HG02610 (cell line): ENCODE measurements around the gene HSPD1.

ENCODE experiments used
- ATAC-seq: cut with Tn5 transposase; IDR thresholded peaks from one replicate; pipeline ENCODE4 v1.9.1; 2021; ENCODE audit warnings: mild to moderate bottlenecking, moderate library complexity; ENCODE audit not compliant: unreplicated experiment

The HSPD1 gene

DNA sequence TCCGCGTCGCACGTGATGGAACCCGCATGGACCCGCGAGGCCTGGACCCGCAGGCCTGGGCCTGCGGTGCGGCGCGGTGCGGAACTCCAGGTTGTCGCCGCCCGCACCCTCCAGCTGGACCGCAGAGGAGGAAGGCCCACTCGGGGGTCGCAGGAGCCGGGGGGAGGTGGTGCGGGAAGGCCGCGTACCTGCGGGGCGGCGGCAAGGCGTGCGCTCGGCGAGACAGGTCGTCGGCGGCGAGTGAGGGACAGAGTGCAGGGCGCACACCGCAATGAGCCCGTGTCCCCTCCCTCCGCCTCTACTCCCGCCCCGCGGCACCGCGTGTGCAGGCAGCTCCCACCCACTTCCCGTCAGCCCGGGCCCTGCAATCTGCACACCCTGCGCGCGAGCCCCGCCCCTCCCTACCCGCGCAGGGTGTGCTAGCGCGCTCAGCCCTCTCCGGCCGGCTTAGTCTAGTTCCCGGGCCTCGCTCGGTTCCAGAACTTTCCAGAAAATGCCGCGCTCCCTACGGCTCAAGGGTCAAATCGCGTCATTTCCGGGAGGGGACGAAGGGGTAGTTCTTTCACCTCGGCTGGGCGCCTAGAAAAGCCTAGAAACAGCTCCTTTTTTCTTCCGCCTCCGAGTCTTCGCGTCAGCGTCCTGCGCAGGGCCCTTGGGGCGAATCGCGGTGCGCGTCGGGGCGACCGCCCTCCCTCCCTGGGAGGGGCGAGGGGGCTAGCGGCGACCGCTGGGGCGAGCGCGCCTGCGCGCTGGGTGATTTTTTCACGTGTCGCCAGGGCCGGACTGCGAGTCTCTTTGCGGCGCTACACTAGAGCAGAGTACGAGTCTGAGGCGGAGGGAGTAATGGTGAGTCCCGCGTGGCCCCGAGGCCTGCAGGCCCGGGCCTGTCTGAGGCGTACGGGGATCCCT is at the start of gene HSPD1, which contains the start of gene HSPE1:
HSPD1 (minus strand) TSS at position 247 of the 909 bp plus-strand sequence. CDS start 992 bp downstream, outside the sequence.
HSPE1 (plus strand) TSS at position 786 of the 909 bp plus-strand sequence; CDS start at position 844, 58 bp downstream.
- ATAC-seq, result peak; percentile 90

DNA sequence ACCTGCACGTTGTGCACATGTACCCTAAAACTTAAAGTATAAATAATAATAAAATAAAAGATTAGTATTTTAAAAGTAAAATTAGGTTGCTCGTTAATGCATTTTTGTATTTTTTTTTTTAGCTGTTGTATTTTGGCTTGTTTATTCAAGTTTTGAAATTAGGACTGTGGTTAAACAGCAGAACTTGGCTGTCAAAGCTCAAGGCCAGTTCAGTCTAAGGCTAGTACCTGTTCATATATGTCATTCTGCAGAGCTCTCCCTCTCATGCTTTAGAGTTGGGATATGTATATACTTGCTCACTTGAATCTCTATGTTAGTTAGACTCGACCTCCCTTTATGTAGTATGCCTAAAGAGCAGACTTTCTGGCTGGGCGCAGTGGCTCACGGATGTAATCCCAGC is 48.9 kb upstream of the HSPD1 start:
- ATAC-seq, result no peak

DNA sequence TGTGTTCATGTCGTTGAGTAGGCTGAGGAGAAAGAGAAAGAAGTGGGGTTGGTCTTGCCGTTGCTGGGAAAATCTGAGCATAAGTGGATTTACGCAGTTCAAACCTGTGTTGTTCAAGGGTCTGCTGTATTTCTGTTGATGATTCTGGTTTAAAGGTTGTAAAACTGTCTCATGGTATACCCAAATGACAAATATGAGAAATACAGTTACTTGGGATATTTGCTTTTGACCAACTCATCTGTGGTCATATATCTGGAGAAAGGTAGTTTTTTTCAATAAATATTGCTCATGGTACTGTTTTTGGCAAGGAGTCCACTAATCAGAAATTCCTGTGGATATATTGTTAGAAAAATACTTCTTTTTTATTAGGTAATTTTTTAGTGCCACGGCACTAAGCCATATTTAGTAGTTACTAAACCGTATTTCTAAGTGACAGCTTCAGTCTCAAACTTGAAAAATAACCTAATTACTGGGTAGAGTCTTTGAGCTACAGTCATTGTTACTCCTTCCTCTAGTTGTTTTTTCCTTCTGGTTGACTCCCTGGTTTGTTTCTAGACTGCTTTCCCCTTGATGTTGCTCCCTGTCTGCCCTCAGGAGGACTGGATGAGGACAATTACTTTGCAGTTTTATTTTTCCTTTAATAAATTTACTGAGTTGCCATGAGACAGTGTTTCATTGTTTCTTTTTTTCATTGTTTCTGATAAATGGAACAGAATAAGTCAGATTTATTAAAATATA is 47.7 kb upstream of the HSPD1 start:
- ATAC-seq, result no peak

DNA sequence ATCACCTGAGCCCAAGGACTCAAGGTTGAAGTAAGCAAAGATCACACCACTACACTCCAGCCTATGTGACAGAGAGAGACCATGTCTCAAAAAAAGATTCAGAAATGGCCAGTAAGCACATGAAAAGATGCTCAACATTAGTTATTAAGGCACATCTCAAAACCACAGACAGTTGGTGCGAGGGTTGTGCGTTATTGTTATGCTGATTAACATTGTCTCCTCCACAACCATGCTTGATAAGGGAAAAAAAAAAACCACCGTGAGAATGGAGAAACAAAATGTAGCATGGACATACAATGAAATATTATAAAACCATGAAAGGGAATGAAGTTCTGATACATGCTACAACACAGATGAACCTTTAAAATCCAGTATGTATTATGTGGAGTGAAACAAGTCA is 43.6 kb upstream of the HSPD1 start:
- ATAC-seq, result no peak

DNA sequence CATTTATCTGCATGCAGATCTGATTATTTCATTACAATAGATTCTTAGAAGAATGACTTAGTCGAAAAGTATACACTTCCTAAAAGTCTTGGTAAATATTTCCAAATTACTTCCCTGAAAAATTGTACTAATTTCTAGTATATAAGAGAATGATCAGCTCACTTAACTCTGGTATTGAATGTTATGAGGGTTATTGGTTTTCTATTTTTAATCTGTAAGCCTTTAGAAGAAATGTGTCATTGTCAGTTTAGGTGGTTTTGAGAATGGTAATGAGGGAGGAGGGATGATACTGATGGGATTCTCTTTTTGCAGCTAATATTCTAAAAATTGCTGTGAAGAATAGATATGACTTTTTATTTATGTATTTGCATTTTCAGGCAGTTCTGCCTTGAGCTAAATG is 40.1 kb upstream of the HSPD1 start:
- no peak for ATAC-seq

DNA sequence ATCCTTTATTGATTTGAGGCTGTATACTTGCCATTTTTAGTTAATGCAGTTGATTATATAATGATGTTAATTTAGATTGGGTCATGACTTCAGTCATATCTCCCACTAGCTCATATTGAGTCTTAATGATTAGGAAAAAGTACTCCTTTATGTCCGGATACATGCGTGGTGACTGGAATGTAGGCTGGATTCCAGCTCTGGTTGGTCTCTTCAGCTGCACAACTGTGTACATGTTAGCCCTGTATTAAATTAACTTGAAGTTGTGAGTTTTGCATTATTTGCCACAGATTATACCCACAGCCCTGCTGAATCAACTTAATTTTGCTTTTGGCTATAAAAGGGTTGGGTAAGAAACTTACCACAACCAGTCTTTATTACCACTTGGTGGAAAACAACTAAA is 38.8 kb upstream of the HSPD1 start:
- no peak for ATAC-seq

DNA sequence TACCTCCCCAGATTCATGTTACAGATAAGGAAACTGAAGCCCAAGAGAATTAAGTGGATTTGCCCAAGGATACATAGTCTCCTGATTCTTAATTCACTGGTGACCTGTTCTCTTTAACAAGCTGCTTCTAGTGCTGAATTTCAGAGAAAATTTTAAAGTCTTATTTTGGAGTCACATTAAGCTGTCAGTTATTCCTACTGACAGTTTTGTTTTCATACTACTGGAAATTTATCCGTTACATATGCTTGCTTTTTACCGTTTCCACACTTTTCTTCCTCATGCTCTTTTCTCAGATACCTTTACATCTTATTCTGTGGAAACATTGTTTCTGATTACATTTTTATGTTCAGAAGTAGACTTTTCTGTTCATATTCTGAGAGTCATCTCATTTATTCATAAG is 17.5 kb upstream of the HSPD1 start:
- no peak for ATAC-seq

DNA sequence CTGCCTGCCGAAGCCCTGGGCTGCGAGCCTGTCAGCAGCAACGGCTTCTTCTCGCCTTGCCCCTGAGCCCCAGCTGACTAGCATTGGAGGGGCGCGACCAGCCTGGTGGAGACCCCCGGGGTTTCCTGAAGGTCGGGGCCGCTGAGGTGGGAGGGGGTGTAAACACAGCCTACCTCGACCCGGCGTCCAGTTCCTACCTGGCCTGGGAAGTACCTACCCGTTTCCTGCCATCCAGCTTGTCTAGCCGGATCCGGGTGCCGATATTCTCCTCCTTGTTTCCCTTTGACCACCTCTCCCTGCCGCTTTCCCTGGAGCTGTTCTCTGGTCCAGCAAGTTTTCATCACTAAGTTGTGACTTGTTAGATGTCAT is 16.7 kb upstream of the HSPD1 start:
- ATAC-seq, result peak; percentile 16

DNA sequence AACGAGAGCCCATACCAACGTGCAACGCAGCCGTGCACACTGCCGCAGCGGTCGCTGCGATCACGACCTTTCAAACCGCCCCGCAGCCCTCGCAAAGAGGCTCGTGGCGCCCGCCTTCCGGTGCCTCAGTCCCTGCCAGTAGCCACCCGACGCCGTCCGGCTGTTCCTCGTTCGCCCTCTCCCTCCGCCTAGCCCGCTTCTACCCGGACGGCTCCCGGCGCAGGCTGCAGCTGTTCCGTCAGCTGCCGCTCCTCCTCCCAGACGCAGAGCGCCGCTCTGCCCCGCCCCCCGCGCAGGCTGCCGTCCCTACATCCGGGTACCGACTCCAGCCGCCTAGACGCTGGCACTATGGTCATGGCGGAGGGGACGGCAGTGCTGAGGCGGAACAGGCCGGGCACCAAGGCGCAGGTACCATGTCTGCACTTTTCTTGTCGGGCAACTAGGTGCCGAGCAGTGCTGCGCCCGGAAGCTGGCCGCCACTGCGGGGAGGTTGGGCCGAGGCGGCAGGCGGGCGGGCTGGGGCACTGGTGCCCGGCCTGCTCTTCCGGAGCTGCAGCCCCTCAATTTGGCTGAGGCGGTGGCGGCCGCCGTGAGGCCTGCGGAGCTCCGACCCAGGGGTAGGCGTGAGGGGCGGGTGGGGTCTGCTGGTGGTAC is 16.2 kb upstream of the HSPD1 start, which contains the start of gene MOB4:
MOB4 (plus strand) TSS at position 328 of the 654 bp plus-strand sequence; CDS start at position 349, 21 bp downstream.
- peak; percentile 94 for ATAC-seq

DNA sequence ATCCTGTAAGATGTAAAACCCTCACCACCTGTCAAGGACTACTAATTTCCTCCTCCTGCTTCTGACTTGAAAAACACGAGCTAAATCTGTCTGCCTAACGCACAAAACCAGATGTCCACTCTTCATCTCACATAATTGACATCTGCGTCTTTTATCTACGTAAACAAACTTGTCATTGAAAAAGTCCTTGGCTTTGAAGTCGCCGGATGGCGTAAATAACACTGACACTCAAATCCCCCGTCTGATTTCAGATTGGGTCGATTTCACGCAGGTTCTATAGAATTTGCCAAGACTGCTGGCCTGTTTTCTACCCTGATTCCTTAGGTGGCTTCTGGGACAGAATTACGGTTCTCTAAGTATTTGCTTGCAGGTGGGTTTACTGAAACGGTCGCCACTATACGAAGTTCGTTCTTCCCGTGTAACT is 15.7 kb upstream of the HSPD1 start:
- peak; percentile 2 for ATAC-seq

DNA sequence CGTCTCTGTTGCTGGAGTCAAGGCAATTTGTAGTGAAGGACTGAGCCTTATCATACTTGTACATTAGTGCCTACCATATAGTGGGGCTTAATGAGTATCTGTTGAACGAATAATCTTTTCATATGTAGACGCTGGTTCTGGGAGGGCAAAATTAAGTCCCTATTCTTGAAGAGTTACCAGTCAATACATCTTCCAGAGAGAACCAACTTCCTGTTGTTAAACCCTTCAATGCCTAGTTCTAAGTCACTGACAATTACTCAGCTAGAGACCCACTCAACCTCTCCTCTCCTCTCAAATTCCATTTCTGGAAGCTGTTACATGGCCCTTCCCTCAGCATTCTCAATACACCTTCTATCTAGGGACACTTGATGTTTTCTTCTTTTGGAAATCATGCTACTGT is 15.1 kb upstream of the HSPD1 start:
- ATAC-seq, result no peak

DNA sequence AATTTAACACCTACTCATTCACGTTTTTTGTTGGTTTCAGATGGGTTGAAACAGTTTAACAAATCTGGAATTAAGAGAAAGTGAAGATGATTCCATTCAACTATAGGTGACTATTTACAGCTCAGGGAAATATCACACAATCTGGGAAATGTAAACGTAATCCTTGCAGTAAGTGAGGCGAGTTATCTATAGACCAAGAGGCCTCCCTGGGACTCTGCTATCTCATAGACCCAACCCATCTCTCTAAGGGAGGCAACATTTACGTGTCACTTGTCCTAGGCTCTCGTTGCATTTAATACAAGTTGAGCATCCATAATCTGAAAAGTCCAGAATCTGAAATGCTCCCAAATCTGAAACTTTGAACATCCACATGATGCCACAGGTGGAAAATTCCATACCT is 14.3 kb upstream of the HSPD1 start:
- ATAC-seq, result no peak

DNA sequence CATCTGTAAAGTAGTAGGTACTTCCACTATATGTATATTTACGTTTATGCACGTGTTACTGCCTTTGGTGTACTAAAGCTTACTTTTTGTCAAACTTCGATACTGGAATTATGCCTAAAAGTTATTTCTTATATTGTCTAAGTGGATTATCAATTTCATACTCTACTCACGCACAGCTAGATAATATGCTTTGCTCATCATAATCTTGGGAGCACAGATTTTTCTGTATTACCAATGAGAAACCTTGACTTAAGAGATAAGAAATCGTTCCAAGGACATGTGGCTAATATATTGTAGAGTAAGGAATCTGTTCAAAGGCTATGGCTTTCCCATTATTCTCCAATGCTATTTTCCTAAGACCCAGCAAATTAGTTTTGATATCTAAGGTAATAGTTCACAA is 7.0 kb upstream of the HSPD1 start:
- ATAC-seq, result no peak

DNA sequence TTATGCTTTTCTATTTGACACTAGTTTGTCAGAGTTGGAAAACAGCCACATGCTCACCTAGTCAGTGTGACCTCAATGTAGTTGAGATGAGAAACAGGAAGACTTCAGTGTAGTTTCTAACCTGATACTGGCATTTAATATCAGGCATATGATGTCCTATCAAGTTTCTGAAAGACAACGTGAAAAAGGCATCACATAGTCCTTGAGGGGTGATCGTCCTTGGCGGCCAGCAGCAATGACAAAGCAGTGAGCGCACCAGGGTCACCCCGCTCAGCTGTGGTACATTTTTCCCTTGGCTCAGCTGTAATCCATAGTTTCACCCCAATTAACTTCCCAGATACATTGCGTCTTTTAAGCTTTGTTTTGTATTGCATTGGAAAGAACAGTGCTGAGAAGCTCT is 4.9 kb upstream of the HSPD1 start:
- no peak for ATAC-seq

DNA sequence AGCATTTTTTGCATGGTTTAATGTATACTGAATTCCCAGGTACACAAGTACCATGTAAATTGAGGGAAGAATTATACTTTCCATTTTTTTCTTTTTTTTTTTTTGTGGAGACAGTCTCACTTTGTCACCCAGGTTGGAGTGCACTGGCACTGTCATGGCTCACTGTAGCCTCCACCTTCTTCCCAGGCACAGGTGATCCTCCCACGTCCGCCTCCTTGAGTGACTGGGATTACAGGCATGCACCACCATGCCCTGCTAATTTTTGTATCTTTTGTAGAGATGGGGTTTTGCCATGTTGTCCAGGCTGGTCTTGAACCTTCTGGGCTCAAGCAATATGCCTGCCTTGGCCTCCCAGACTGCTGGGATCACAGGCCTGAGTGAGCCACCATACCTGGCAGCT is 4.4 kb upstream of the HSPD1 start:
- ATAC-seq, result no peak

DNA sequence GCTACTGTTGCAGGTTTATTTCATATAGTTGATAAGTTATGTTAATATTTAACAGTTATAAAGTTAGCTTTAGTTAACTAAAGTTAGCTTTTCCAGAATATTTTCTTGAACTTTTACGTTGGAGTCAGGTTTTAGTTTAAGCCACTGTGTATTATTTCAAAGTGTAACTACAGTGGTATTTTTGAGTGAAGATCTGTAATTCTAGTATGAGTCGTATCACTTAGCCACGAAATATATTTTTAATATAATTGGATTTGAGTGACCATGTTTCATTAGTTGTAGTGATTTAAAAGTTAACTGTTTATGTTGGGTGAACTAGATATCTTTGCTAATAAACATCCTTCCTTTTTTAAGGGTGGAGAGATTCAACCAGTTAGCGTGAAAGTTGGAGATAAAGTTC is 3.0 kb upstream of the HSPD1 start:
- ATAC-seq, result no peak

DNA sequence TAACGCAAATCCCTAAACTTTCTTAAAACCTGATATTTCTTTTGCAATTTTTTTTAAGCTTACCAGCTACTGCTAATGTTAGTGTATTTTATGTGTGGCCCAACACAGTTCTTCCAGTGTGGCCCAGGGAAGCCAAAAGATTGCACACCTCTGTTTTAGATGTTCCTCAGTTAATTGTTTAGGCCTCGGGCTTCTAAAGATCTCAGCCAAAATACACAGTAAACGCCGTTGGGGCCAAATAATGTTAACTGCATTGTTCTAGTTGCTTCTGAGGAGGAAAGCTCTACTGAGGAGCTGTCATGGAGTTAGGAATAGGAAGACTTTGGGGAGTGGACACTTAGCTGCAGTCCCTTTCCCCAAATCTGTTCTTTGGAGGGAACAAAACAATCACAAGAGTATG is 2.6 kb upstream of the HSPD1 start:
- ATAC-seq, result no peak

DNA sequence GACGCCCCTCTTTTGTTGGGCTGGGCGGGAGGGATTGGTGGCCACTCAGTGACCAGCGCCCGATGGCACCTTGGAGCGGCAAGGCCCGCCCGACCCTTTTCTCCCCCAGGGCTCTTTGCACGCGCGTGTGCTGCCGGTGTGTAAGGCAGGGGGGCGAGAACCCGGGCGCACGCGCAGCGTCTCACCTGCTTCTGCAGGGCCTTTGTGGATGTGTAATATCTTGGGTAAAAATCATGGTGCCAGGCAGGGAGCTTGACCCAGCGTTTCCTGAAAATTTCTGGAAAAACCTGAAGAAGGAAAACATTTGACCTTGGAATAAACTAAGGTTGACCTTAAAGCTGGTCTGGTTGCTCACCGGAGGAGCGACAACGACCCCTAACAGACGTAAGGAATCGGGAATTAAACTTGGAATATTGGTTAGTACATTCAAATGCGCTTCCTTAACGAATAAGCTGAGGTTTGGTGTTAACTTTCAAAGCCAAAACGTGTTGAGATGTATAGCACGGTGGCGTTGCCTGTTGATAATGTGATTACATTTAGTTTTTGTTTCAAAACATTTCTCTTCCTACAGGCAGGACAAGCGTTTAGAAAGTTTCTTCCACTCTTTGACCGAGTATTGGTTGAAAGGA is 977 bp upstream of the HSPD1 start:
- peak; percentile 3 for ATAC-seq

DNA sequence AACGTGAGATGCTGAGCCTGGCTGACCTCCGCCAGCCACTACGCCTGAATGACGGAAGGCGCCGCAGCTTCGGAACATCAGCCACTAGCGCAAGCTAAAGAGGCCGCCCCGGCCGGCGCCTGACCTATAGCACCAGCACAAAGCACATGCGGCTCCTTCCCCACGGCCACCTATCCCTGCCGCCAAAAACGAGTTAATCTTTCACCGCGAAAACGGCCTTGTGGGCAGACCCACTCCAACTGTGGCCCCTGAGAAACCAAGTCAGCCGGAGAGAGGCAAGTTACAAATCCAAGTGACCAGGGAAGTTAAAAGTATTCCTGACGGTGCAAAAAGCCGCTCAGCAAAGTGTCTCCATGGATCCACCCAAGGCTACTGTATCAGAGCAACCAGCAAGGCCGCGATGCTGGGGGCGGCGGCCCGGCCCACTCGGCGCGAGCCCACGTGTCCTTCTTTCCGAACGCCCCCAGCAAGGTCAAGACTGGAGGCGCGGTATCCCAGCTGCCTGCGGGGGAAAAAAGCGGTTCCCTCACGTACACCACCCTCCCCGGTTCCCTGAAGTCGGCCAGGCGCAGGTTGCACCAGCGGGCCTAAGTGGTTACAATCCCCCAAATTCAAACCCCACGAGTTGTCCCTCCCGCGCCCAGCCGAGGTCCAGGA is 575 bp downstream of the HSPD1 start:
- no peak for ATAC-seq

DNA sequence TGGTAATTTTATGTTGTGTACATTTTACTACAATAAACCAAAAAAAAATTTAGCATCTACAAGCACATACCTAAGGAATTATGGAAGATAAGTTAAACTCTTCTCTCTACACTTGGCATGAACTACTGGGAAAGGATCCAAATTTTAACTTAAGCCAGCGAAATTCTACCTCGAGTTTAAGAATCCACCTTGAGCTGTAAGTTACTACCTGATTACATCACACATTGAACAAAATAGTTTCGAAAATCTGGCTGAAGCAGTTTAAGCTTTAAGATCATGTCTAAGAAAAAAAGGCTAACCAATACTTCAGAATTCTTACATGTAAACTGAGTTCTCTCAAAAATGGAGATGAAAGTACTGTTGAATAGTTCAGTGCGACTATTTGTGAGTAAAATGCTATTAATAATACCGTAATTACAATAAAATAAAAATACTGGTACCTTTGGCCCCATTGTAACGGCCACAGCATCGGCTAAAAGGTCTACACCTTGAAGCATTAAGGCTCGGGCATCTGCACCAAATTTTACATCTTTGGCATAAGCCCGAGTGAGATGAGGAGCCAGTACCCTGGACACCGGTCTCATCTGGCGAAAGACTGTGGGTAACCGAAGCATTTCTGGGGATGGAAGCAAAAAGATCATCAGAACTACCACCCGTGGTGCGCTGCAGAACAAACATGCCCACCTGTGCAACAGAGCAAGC is 1.3 kb downstream of the HSPD1 start:
- no peak for ATAC-seq
